ENCODE results near the gene ABCG5.

DNA sequence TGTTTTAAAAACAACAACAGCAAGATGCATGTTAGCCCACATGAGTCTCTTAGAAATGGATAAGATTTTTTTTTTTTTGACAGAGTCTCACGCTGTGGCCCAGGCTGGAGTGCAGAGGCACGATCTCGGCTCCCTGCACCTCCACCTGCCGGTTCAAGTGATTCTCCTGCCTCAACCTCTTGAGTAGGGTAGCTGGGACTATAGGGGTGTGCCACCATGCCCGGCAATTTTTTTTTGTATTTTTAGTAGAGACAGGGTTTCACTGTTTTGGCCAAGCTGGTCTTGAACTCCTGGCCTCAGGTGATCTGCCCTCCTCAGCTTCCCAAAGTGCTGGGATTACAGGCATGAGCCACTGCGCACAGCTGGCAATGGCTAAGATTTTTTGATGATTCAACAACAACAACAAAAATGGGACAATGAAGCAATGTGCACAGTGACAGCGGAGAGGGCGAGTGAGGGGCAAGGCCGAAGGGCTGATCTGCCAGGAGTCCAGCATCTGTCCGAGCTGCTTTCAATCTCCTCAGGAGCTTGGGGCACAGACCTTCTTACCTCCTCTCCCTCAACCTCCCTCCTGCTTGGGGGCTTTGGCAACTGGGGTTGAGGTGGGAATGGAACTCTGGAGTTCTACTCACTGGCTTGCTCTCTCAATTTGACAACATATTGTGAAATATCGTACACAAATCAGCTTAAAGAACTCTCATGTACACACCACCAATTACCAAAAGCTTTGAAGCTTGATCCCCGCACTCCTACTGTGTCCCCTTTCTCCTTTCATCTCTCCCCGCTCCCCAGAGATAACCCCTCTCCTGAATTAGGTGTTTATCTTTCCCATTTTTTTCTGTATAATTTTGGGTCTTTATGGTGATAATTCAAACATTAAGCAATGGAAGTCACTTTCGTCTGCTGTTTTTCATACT lies 3.6 kb upstream of the ABCG5 start:
- TF ChIP-seq, protein P1, sequence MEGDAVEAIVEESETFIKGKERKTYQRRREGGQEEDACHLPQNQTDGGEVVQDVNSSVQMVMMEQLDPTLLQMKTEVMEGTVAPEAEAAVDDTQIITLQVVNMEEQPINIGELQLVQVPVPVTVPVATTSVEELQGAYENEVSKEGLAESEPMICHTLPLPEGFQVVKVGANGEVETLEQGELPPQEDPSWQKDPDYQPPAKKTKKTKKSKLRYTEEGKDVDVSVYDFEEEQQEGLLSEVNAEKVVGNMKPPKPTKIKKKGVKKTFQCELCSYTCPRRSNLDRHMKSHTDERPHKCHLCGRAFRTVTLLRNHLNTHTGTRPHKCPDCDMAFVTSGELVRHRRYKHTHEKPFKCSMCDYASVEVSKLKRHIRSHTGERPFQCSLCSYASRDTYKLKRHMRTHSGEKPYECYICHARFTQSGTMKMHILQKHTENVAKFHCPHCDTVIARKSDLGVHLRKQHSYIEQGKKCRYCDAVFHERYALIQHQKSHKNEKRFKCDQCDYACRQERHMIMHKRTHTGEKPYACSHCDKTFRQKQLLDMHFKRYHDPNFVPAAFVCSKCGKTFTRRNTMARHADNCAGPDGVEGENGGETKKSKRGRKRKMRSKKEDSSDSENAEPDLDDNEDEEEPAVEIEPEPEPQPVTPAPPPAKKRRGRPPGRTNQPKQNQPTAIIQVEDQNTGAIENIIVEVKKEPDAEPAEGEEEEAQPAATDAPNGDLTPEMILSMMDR (IDR thresholded peaks at IDR 0.05), result no peak
- TF ChIP-seq POLR2A (IDR thresholded peaks at IDR 0.05), result no peak

All from Peyer's patch (tissue), 4 donors.